GM18505 (cell line): Measurements from ENCODE around the gene IFNK.

ENCODE experiments used
- ATAC-seq: cut with Tn5 transposase; IDR thresholded peaks from one replicate; pipeline ENCODE4 v1.9.1; 2021; ENCODE audit not compliant: unreplicated experiment
- POLR2A ChIP-seq: IDR thresholded peaks from 4 replicates; pipeline ENCODE4 v1.6.1; 2011; ENCODE audit warnings: borderline replicate concordance; ENCODE audit not compliant: insufficient read depth, insufficient read length; ENCODE audit errors: extremely low read depth

The IFNK gene

DNA sequence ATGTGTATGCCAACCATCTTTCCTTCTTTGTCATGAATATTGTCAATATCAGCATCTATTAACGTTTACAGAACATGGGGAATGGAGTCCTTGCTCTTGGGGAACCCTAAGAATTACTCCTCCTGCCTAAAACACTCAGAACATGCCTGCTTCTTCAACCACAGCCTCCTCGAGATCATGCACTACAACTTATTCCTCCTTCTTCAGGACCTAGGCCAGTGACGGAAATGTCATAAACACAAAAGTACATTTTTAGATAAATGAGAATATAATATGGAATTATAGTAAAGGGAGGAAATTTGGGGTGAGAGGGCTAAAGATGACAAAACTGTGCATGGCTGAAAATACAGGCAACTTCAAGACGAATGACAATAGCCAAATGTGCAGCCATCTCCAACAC lies 3.1 kb upstream of the IFNK start:
- ATAC-seq: no peak
- TF ChIP-seq POLR2A: no peak

DNA sequence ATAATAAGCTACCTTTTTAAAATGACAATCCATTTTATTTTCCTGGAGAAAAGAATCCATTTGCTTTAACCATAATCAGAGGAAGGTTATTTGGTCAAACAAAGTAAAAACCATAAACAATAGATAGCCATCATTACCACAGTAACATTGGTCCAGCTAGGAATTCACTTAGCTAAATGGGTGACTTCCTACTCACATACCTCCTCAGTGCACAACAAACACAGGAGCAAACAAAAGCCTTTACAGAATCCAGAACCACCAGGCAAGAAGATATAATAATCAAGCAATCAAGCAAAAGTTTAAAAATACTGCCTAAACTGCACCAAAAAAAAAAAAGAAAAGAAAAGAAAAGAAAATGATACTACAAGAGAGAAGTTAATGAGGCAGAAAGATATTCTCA lies 949 bp upstream of the IFNK start:
- TF ChIP-seq POLR2A: no peak
- no peak for ATAC-seq

DNA sequence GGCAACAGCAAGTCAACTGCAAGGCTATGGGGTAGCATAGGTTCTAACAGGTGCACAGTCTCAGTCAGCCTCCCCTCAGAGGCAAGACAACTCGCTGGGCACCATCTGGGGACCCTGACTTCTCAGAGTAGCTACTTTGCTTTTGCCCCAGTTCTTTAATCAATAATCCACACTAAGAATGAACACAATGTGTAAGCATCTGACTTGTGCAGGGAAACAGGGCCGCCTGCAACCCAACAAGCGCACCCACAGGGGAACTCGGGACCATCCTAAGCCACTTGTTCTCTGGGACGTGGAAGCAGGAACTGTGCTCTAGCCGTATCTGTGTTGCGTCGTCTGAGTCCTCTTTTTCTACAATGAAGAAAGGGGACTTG lies 3.6 kb downstream of the IFNK start:
- ATAC-seq: no peak
- TF ChIP-seq POLR2A: no peak

DNA sequence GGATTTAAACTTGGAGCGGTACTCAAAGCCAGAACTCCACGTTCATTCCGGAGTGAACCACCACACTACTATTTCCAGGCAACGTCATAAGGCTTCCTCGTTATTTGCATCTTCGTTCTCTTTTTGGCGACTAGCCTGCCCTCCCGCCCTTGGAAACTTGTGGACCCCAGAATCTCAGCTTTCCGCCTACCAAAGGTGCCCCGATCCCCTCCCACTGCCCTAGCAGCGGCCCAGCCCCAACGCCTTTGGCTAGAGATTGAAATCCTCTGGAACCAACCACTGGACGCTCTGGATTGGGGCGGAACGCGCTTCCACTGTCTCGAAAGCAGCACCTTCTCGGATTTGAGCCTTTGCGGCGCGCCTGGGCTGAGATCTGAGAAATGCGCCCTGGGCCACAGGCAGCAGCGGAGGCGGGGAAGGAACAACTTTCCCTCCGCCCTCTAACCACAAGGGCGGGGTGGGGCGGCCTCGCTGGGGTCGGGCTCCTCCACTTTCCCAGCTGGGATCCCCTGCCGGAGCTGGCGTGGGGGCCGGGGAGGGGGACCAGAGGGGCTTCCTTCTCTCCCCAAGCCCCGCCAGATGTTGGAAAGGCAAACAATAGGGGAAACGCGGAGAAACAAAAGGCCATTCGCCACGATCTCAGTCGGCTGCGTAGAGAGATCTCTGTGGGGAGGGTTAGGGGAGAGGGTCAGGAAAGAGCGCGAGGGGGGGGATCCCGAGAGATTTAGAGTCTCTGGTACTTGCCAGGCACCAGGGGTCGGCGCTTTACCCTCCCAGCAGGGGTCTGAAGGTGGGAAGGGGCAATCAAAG lies 4.2 kb downstream of the IFNK start:
- TF ChIP-seq POLR2A: no peak
- peak; percentile 61 for ATAC-seq

DNA sequence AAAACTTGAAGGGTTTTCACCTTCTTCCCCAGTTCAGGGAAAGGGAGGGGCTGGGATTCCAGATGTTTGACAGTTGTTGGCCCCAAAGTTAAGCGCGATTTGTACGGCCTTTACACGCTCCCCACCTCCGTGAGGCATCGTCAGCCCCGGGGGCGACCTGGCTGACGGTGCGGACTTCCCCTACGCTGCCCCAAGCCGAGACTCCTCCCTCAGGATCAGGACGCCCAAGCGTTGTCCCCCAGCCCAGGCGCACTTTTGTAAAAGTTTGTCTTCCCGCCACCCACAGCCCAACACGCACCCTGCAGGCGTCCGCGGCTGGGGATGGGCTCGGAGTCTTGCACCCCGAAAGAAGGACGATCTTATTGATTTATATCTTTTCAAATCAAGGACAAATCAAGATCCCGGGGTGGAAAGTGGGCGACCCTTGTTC lies 4.8 kb downstream of the IFNK start:
- peak; percentile 50 for ATAC-seq
- peak; percentile 44 for TF ChIP-seq POLR2A

DNA sequence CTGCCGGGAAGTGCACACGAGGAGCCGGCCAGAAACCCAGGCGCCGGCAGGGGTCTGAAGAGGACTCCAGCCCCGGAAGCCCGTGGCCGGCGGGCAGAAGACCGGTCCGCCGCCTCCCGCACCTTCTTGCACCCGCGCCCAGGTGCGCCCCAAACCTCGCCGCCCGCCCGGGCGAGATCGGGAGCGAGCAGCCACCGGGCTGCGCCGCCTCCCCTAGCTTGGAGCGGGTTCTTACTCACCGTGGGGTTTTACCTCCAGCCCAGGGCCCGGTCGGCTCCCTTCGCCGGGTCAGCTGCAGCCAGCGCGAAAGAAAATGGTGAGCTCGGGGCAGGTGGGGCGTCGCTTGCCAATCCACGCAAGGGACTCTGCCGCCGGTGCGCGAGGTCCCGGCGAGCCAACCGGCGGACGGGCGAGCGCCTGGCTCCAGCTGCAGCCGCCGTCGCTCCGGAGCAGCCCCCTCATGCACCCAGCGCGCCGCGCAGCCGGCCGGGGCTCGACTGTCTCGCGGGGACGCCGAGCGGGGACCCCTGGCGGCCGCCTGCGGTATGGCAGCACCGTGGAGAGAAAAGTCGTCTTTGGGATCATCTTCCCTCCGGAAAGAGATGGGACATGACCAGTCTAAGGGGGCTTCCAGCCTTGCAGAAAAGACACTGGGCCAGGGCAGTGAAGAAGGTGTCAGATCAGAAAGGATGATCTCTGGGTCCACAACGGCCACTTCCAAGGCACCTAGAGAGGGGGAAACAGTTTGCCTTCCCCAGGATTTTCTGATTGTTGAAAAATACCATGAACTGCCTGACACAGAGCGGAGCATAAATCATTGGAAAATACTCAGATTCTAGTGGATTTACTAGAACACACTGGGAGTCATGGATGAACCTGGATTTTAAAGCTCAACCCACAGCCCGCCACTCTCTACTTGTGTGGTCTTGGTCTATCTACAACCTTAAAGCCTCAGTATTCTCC lies 5.5 kb downstream of the IFNK start, which contains the start of gene MOB3B:
TSS of gene MOB3B (minus strand) at position 499 of the 963 bp plus-strand sequence. CDS start 74,264 bp downstream, outside the sequence.
- ATAC-seq: peak; percentile 79
- no peak for TF ChIP-seq POLR2A

DNA sequence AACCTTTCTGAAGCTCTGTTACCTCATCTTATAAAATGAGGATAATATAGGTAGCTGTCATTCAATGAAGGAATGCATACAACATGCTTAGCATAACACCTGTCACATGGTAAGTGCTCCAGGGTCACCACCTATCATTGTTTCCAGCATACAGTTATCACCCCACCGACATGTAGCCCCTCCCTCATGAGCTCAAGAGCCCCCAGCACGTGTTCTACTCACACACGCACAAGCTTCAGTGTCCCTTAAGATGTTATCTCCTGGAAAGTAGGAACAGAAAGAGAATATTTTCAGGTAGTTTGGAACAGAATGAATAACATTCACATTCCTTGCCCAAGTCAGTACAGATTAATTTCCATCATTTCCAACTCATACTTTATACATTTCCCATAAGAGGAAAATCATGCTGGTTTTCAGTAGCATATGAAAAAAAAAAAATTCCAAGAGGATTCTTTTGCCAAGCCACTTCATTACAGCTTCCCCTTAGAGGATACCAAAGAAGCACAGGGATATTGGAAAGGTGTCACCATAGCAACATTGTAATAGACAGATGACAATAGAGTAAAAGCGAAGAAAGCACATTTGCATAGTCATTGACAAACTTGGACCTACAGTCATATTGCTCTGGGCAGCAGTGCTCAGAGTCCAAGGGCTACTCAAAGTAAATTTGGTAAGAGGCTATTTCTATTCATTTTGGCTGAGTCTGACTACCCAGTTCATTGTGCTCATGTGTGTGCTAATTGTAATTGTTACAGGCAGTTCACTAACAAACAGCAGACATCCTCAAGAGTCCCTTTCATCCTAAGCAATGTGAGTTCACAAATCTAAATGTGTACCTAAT lies 7.0 kb downstream of the IFNK start:
- TF ChIP-seq POLR2A: no peak
- no peak for ATAC-seq

DNA sequence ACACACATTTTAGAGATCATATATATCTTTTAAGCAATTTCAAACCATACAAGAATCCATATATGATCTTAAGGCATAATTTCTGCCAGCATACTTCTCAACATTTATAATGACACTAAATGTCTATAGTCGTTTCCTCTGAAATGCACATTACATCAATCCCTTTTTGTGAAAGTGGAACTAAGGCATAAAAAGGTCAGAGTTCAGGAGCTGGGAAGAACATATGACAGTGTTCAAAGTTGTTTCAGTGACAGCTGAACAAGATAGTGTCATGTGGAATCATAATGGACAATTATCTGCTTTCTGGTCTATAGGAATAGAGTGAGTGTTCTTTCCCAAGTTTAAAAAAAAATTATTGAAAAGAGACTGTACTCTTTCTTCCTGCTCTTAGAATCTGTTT lies 8.0 kb downstream of the IFNK start:
- ATAC-seq: no peak
- TF ChIP-seq POLR2A: no peak

DNA sequence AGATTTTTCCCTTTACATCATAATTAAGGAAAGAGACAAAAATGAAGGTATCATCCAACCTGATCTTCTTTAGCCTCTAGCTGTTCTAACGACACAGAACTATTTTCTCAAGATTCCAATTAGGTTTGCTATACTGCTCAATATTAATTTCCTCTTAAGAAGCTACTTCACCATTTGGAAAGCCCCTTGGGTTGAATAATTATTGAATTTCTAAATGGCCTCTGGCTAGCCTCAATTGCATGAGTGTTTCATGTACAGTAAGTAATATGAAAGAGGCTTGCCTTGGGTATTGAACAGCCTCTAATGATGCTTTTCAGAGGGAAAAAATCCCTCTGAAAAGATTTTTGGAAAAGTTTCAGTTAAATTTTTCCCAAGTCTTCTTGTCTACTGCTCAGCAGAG lies 9.2 kb downstream of the IFNK start:
- no peak for ATAC-seq
- TF ChIP-seq POLR2A: no peak

DNA sequence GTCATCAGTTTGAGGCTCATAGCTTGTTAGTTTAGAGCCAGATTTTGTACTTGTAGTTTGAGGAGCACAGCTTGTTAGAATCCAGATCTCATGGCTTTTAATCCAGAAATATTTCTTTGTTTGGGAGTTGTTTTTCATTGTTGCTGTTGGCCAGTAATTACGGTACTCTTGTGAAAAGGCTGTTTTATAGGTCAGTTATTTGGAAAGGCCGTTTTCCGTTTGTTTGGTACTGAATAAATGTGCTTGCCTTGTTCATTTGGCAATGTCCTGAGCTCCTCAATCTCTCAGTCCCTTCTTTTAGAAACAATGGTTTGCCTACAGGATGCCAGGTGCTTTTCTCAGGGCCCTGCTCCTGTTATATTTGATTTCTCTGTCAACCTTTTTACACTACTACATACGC lies 10.0 kb downstream of the IFNK start:
- TF ChIP-seq POLR2A: no peak
- no peak for ATAC-seq

DNA sequence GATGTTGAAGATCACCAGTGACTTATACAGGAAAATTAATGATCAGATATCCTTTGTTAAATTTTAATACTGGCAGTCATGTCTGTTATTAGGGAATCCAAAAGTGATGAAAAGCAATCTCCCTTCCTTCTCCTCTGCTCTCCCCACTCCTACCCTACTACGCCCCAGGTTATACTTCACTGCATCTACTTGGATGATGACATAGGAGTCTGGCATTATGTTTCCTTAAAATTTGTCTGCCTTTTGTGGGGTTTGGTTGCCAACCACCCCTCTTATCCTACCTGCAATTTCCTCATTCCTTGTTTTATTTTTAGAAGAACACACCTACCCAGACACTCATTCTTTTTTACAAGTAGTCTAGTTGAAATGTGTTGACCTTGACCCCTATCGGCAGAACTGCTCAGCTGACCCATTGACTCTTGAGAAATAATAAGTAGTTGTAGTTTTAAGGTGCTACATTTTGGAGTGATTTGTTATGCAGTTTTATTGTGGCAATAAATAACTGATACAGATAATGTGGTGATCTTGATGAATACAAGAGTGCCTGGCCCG lies 10.6 kb downstream of the IFNK start:
- ATAC-seq: no peak
- no peak for TF ChIP-seq POLR2A

DNA sequence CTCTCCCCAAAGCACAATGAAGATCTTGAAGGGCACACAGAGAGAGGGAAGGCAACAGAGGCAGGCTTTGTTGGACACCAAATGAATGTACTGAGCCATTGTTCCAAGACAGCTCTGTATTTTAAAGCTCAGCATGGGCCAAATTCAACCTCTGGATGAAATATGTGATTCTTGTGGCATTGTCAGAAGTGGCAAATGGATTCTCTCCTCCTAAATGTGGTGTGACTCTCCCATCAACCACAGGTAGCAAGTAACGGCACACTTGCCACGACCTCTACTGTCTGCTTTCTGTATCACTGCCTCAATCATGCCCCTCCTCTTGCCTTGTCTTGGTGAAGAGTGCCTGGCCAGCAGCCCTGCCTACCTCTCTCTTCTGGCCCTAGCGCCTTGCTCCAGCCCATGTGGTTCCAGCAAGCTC lies 11.6 kb downstream of the IFNK start:
- TF ChIP-seq POLR2A: no peak
- no peak for ATAC-seq
